Bone marrow (tissue), 2 donors: Measurements from ENCODE around the gene GALNT17.

Source experiments
- DNase-seq, 2 donors: peaks; one replicate each; lab custom pipeline; 2025; lab: John Stamatoyannopoulos, UW

Gene GALNT17

DNA sequence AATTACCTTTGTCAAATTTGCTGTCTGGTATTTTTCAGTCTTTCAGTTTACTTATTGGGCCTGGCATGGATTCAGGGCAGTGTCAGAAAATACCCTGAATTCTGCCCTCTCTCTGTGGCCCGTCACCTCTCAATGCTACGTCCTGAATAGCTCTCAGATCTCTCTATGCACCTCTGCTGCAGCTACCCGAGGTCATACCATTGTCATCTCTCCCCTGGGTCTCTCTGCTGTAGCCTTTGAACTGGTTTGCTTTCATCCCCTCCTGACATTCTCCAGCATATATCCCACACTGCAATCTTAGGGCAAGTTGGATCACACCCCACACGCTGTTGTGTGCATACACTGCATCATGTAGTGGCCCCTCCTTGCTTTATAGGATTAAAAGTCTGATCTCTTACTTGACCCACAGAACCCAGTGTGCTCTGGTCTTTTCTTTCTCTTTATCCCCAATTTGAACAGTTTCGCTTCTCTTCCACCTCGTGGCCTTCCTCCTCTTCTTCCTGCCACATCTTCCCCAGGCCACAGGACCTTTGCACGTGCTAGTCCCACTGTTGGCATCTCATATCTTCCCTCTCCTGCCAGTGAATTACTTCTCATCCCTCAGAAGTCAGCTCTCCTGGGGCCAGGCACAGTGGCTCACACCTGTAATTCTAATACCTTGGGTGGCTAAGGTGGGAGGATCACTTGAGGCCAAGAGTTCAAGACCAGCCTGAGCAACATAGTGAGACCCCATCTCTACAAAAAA, 372.9 kb downstream of the GALNT17 start:
- DNase-seq, result no peak

DNA sequence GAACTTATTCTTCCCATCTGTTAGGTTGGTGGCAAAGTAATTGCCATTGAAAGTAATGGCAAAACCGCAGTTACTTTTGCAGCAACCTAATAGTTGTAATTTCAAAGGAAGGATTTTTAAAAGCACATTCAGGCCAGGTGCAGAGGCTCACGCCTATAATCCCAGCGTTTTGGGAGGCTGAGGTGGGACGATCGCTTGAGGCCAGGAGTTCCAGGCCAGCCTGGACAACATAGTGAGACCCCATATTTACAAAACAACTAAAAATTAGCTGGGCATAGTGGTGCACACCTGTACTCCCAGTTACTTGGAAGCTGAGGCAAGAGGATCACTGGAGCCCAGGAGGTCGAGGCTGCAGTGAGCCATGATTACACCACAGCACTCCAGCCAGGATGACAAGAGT, 374.9 kb downstream of the GALNT17 start:
- no peak for DNase-seq

DNA sequence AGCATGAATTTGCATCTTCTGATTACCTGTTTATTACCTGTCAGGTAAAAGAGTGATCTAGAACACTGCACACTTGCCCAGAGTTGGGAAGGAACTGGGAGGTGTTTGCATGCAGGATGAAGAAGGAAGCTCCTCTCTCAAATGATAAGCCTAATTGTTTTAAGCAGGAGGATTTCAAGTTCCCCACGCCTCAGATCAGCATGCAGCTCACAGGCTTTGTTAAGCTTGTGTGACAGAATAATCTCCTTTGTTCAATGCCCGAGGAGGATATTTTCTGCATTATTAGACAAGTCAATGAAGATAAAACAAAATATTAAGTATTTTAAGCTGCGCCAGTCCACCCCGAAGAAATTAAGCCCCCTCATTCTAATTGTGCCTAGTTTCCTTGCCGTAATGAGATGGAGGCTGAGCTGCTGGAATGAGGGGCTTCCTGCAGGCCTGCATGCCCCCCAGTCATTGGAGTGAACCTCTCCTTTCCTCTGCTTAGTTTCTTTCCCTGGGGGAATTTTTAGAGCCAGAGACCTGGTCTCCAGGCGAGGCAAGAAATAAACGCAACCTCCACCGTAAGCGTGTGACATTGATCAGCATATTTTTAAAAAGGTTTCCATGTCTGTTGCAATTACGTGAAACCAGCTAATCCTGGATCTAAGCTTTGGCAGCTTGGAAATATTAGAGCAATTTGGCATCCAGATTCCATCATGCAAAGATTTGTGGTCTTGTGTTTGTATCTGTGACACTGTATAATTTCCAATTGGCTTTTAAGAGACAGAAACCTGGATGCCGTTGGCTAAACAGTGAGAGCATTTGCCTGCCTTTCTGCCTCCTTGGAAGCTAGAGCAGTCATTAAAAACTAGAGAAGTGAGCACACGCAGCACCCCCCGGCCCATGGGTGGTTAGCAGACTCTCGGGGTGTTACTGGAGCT, 376.0 kb downstream of the GALNT17 start:
- no peak for DNase-seq

DNA sequence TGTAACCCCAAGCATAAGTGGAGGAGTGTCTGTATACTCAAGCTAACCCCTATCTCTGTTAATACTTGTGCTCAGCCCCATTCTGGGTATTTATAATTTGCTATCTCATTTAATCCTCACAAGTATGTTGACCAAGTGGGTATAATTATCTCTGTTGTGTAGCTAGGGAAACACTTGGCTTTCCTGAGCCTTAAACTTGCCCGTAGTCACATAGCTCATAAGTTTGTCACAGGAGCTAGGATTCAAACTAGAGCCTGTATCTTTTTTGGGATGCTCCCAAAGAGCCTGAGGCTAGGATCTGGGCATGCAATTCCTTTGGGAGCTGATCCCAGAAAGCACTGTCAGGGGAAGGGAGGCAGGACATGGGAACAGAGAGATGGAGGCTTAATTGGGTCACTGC, 377.4 kb downstream of the GALNT17 start:
- DNase-seq, result no peak

DNA sequence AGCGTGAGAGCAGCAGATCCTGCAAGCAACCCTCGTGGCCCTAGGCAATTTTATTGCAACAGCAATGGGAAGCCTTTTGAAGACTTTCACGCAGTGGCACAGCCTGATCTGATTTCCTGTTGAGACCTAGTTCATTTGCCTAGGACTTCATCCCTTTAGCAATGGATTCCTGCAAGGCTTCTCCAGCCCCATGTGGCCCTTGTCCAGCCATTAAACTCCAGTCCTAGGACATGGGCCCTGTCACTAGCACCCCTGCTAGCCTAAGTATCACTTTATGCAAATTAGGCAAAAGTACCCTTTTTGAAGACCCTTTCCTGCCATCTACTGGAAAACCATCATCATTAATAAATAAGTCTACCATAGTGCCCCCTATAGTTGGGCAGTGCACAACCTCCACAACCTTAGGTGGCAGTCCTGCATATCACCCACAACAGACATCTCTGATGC, 379.4 kb downstream of the GALNT17 start:
- DNase-seq, result no peak

DNA sequence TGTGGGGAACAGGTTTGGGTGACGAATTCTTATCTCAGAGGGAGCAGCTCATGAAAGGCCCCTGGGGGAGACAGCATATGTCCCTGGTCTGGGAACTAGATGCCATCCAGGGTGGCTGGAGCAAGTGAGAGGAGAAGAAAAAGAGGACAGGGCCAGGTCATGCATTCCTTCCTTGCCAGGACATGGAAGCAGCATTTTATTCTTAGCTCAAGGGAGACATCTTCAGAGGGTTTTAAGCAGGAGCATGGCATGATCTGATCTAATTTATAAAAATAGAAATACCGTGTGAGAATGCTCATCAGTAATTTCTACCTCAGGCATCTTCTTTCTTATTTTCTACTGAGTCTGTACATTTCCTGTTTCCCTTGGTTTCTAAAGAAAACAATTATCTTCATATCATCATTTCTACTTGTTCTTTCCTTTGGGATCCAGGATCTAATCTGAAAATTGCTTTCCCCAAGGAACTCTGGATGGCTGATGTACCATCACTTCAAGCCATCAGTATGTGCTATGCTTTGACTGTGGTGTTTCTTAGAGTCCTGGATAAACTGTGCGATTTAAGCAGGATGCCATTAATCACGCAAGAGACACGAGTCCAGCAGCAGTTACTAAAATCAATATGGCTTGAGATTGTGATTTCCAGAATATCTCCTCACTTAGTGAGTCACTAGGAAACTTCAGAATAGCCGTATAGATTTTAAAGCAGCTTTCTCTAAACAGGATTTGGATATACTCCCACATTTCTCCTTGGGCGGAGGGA, 386.2 kb downstream of the GALNT17 start:
- DNase-seq, result no peak

DNA sequence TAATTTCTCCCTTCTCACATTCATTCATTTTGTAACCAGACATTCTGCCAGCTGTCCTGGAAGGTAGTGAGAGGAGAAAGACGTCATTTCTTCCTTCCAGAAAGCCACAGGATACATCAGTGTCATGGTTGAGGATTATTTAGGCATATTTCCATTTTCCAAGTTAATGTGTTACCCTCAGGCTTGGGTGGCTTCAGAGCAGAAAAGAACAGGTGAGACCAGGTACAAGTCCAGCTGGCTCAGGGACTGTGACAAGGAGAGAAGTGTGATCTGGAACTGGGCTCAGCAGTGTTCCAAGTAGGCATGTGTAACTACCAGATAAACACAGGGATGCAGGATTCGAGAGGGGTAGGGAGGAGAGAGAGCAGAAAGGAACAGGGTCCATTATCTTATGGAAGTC, 386.9 kb downstream of the GALNT17 start:
- DNase-seq, result no peak

DNA sequence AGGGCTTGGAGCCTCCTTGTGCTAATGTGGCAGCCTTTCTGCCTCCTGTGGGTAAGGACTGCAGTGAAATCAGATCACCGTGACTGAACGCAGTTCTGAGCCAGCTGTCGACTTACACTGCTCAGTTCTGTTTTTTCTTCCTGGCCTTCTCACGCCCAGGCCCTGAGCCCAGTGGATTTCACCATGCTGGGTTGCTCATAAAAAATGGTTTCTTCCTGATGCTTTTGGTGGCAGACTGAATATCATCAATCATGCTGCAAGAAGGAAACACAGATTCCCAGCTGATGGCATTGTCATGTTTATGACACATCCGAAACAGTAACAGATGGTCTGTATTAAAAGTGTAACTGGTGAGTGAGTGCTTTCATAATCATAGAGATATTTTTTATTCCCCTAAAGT, 389.6 kb downstream of the GALNT17 start:
- DNase-seq, result no peak

DNA sequence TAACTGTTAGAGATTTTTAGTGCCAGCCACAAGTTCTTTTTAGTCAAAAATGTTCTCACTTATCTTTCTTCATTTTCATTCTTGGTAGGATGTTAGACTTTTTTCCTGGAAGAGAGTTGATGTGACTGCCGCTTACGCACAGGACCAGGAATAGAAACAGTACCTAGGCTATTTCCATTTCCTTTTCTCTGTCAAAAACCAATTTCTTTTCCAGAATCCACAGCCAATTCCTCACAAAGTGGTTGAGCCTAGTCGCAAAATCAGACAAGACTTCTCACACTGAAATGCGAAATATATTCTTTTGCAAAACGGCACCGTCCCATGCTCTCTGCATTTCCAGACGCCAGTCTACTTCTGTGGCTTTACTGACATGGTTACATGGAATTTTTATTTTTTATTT, 394.2 kb downstream of the GALNT17 start:
- DNase-seq, result no peak

DNA sequence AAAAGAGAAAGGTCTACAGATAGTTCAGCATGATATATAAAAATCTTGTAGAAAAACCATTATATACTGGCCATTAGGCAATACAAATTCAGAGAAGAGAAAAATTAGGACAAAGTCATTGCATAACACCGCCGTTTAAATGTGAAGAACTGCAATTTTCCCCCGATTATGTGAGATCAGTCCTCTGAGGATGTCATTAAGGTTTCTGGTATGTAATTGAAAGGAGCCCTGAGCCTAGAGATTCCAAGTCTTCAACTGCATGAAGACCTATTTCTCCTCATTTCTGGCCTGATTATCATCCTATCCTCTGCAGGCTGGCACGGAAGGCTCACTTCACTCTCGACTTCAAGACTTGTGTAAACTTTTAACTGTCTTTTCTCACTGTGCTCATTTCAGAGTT, 395.3 kb downstream of the GALNT17 start:
- DNase-seq, result no peak

DNA sequence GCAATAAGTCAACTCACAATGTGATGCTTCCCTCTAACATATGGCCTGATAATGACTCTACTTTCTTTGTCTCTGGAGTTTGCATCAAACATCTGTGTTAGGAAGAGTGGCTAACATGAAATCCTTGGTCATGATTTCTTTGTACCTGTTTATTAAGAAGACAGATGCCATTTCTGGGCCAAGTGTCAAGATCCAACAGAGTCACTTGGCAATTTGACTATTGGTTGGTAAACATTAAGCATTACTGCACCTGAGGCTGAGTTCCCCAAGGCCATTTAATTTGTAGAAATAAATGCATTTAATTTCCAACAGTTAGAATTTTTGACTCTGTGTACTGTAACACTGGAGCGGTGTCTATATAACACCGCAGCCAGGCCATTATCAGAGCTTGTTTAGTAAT, 403.7 kb downstream of the GALNT17 start:
- DNase-seq, result no peak

DNA sequence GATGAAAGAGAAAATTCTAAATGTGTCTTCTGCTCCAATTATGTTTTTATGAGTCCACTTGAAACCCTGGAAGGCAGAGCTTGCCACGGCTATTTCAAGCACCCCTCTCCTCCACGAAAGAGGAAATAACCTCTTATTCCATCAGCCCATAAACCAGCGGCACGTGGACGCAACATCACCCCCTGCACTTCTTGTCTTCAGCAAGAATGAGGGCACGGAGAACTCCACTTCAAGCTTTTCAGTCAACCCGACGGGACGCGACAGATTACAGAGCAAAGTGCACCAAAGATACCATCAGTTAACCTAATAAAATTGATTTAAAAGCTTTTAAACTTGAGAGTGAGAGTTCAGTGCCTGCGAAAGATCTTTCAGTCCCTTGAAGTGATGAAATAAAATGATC, 406.3 kb downstream of the GALNT17 start:
- DNase-seq, result no peak

DNA sequence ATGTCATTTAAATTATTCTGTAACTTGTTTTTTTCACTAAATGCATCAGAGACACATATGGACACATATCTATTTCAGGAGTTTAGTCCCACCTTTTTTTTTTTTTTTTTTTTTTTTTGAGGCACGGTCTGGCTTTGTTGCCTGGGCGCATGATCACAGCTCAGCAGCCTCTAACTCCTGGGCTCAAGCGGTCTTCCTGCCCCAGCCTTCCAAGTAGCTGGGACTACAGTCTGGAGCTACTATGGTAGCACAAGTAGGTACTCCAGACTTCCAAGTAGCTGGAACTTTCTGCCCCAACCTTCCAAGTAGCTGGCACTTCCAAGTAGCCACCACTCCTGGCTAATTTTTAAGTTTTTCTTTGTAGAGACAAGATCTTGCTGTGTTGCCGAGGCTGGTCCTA, 407.7 kb downstream of the GALNT17 start:
- no peak for DNase-seq

DNA sequence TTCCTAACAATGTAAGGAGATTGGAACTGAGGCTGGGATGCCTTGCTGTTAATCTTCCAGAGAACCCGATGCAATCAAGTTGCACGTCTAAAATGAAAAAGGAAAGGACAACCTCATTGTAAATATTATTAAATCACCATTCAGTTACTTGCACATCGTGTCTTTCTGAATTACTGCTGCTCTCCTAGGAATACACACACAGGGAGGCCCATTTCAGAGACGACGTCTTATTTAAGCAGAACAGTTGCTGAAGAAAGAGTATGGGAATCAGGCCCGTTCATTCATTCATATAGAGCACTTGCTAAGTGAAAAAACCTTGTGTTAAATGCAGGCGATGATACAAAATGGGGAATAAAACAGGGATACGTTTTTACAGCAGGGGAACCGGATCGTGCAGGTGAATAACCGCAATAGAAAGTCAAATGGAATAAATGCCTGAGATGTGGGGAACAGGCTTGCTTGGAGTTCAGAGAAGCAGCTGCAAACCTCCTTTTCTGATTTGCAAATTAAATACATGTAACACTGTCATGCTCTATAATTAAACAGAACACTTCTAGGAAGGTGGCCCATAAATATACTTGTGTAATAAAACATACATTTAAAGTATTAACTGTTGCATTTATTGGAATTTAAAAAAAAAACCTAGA, 409.9 kb downstream of the GALNT17 start:
- no peak for DNase-seq

DNA sequence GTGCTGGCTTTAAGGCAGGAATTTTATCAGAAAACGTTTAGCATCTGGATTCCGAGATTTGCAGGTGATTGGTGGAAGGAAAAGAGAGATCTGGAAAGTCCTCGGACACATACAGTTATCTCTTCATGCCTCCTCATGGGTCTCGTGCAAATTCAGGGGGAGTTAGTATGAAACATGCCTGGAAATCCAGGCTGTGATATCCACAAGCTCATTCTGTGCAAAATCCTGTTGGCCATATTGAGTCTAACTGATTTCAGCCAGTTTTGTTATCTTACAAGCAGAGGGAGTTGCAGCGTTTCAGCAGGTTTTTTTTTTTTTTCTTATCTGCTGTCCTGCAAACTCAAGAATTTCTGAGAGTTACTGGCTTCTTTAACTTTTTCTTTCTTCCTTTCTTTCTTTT, 411.5 kb downstream of the GALNT17 start:
- no peak for DNase-seq

DNA sequence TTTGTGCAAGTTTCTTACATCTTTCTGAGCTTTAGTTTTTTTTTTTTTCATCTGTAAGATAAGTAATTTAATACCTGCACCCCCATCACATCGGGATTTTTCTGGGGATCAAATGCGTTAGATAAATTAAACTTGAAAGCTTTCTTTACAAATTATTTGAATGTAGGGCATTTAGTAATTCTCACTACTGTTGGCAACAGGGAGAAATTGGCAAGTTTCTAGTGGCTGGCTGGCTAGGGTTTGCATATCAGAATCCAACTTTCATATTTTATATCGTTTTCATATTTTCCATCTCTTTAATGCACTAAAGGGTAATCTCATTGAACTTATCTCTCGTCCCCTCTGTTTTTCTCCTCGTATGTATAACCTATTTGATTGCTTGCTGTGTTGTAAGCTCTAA, 412.9 kb downstream of the GALNT17 start:
- DNase-seq, result no peak

DNA sequence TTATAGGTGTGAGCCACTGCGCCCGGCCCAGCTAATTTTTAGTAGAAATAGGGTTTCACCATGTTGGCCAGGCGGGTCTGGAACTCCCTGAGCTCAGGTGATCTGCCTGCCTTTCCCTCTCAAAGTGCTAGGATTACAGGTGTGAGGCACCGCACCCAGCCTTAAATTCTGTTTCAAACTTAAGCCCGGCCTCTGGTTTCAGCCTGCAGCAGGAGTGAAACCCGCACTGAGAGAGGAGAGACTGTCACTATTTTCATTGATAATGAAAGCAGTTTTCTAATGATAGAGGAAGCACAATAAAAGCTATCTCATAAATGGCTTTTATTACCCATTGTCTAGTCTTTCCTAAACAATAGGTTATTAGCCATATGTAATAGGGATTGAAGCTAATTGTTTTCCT, 415.5 kb downstream of the GALNT17 start:
- no peak for DNase-seq

DNA sequence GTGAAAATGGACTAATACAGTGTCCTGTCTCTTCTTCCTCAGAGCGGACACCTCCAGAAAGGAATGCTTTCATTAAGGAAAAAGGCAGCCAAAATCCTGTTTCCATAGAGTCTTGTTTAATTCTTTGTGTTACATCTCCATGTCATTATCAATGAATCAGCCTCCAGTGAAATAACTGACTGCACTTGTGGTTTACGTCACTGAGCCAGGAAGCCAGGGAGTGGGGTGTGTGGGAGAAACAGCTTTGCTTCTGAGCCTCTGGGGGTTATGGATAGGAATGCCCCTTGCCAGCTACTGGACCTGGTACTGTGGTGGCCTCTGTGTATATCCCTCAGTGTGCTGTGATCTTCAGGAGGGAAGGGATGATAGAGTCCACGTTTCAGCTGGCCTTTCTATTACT, 416.8 kb downstream of the GALNT17 start:
- DNase-seq, result no peak

DNA sequence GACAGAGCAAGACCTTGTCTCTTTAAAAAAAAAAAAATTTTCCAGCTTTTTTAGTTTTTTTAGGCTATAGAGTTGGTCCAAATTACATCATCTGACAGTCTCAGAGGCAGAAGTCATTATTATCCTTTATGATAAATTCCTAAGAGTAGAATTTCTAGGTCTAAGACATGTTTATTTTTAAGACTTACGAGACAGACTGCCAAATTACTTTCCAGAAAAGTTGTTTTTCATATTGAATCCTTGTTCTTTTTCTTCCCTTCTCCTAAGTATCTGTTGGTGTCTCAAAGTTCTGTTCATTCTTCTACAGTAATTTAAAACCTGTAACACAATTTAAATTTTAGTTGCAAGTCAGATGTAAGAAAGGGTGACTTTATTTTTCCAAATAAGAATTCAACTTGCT, 421.4 kb downstream of the GALNT17 start:
- no peak for DNase-seq

DNA sequence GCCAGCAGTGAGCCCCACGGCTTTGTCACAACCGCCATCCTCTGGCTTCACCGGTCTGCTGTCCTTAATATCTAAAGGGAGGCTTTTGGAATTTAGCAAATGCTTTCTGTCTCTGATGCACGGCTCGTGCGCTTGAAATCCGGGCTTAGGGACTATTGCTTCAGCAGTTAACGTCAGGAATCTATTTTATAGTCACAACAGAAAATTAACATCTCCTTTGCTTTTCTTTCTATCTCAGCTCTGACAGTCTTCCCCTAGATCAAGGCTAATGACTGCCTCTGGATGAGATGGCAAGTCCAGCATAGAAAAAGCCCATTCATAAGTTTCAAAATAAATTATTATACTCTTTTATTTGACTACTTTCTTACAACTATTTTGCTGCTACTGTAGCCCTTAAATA, 423.8 kb downstream of the GALNT17 start:
- no peak for DNase-seq

DNA sequence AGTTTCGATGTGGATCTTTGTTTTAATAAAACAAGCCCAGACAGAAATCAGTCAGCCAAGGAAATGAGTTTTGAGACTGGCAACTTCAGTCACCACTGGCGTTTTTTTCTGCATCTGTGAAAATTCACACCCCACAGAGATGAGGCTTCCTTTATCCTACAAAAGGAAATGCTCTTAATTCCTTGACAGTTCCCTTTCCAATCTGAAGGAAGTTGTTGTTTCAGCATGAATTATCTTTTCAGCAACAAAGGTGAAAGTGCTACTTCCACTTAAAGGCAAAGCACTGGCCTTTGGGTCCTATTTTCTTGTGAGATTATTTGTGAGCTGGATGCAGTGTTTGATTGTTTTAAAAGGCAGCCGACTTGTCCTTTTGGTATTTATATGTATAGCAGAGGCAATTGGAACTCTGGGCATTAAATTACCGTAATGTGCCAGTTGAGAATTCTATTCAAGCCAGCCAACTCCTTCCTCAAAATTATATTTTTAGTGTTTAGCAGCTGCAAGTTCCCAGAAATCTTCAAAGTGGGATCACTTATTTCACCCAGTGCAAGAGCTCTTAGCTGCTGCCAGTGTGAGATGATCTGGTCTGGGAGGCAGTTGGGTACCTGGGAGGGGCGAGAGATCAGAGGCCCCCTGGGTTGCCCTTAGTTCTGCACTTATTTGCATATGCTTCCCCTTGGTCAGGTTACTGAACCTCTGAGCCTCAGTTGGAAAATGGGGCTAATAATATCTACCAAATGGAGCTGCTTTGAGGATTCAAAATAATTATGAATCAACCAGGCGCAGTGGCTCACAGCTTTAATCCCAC, 427.1 kb downstream of the GALNT17 start:
- no peak for DNase-seq
